ENCODE measurements around the gene C1R.
"Not testable (repeated sequence)": the region's sequence is repeated elsewhere in the genome, so short reads cannot be mapped to it uniquely, and the experiment has no call there.

Gene C1R

GRCh38 chr12:7060353-7060954, 31.8 kb downstream of the C1R start, which contains the start of gene C1S:
C1S (plus strand) TSS chr12:7060718; CDS start chr12:7061913, 1,195 bp downstream.
- H3K27me3 ChIP-seq (ENCODE audit: insufficient read depth, insufficient read length) = no peaks in the 10 kb centered on the region
- no peak within 1 kb of the TSS for H3K4me3 ChIP-seq (ENCODE audit: insufficient read length, low read depth)
- peak within 1 kb of the TSS; percentile 5 for H3K9ac ChIP-seq (ENCODE audit: insufficient read length, low read depth)
- no peak for TF ChIP-seq ZNF274 (IDR thresholded peaks at IDR 0.05; ENCODE audit: low read depth, low read length)
- DNase-seq (ENCODE audit: low read depth, low spot score) = peak; percentile 94
- no peaks in the 10 kb centered on the region for H3K36me3 ChIP-seq (ENCODE audit: insufficient read depth, insufficient read length, low read length)
- peaks cover 8% of the 10 kb centered on the region for H3K4me1 ChIP-seq (ENCODE audit: insufficient read depth, insufficient read length)
- H3K9me3 ChIP-seq (ENCODE audit: insufficient read depth, low read length) = no peaks in the 10 kb centered on the region

- H3K4me3 ChIP-seq (ENCODE audit: insufficient read length, low read depth) = no peak overlapping the region
- no peak overlapping the region for H3K9ac ChIP-seq (ENCODE audit: insufficient read length, low read depth)
- peaks cover 8% of the 10 kb centered on the region for H3K4me1 ChIP-seq (ENCODE audit: insufficient read depth, insufficient read length)
- H3K36me3 ChIP-seq (ENCODE audit: insufficient read depth, insufficient read length, low read length) = no peaks in the 10 kb centered on the region
- no peaks in the 10 kb centered on the region for H3K27me3 ChIP-seq (ENCODE audit: insufficient read depth, insufficient read length)
- DNase-seq (ENCODE audit: low read depth, low spot score) = no peak
- TF ChIP-seq YY1 (IDR thresholded peaks at IDR 0.05; ENCODE audit: insufficient read depth, insufficient read length) (no peak), SUZ12 (IDR thresholded peaks at IDR 0.05; ENCODE audit: extremely low read depth, insufficient read depth, insufficient read length) (no peak), ZNF274 (IDR thresholded peaks at IDR 0.05; ENCODE audit: low read depth, low read length) (no peak)
- no peaks in the 10 kb centered on the region for H3K9me3 ChIP-seq (ENCODE audit: insufficient read depth, low read length)
Observed at GRCh38 chr12:7059780-7060179, 32.5 kb downstream of the C1R start.

DNA sequence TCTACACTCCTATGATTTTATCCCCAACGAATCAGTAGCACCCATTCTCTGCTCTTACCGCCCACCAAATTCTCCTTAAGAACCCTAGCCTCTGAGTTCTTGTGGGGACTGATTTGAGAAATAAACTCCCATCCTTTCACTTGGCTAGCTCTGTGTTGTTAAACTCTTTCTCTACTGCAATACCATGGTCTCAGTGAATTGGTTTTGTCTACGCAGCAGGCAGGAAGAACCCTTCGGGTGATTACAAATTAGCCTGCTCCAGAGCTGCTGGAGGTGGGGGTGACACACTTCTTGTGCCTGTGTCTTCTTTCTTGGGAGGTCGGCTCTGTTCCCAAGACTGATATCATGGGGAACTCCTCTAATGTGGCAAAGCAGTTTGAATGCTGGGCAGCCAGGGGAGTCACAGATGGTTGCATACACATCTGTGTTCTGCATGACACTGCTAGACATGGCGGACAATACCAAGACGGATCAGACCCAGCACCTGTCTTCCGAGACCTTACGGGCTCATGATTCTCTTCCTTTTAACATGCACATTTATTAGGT, 33.3 kb downstream of the C1R start:
- Histone ChIP-seq H3K27me3 (ENCODE audit: insufficient read depth, insufficient read length) (no peaks in the 10 kb centered on the region), H3K9ac (ENCODE audit: insufficient read length, low read depth) (no peak overlapping the region), H3K4me3 (ENCODE audit: insufficient read length, low read depth) (no peak overlapping the region), H3K9me3 (ENCODE audit: insufficient read depth, low read length) (no peaks in the 10 kb centered on the region), H3K4me1 (ENCODE audit: insufficient read depth, insufficient read length) (peaks cover 8% of the 10 kb centered on the region), H3K36me3 (ENCODE audit: insufficient read depth, insufficient read length, low read length) (no peaks in the 10 kb centered on the region)
- no peak for DNase-seq (ENCODE audit: low read depth, low spot score)
- TF ChIP-seq YY1 (IDR thresholded peaks at IDR 0.05; ENCODE audit: insufficient read depth, insufficient read length) (no peak), SUZ12 (IDR thresholded peaks at IDR 0.05; ENCODE audit: extremely low read depth, insufficient read depth, insufficient read length) (no peak), ZNF274 (IDR thresholded peaks at IDR 0.05; ENCODE audit: low read depth, low read length) (no peak)

- no peaks in the 10 kb centered on the region for H3K36me3 ChIP-seq (ENCODE audit: insufficient read depth, insufficient read length, low read length)
Observed at GRCh38 chr12:7058163-7058845, 33.9 kb downstream of the C1R start.

GRCh38 chr12:7055736-7056135, 36.5 kb downstream of the C1R start:
- H3K4me3 ChIP-seq (ENCODE audit: insufficient read length, low read depth); DNase-seq (ENCODE audit: low read depth, low spot score); H3K4me1 ChIP-seq (ENCODE audit: insufficient read depth, insufficient read length); H3K9ac ChIP-seq (ENCODE audit: insufficient read length, low read depth); H3K27me3 ChIP-seq (ENCODE audit: insufficient read depth, insufficient read length); H3K9me3 ChIP-seq (ENCODE audit: insufficient read depth, low read length); H3K36me3 ChIP-seq (ENCODE audit: insufficient read depth, insufficient read length, low read length): not testable (repeated sequence)

More at GRCh38 chr12:7058163-7058845, 33.9 kb downstream of the C1R start:
- H3K4me1 ChIP-seq (ENCODE audit: insufficient read depth, insufficient read length) = peaks cover 8% of the 10 kb centered on the region
- no peaks in the 10 kb centered on the region for H3K27me3 ChIP-seq (ENCODE audit: insufficient read depth, insufficient read length)
- no peak overlapping the region for H3K4me3 ChIP-seq (ENCODE audit: insufficient read length, low read depth)
- no peak for TF ChIP-seq ZNF274 (IDR thresholded peaks at IDR 0.05; ENCODE audit: low read depth, low read length)
- TF ChIP-seq SUZ12 (IDR thresholded peaks at IDR 0.05; ENCODE audit: extremely low read depth, insufficient read depth, insufficient read length) = no peak
- TF ChIP-seq YY1 (IDR thresholded peaks at IDR 0.05; ENCODE audit: insufficient read depth, insufficient read length) = no peak
- H3K9ac ChIP-seq (ENCODE audit: insufficient read length, low read depth) = no peak overlapping the region
- no peaks in the 10 kb centered on the region for H3K9me3 ChIP-seq (ENCODE audit: insufficient read depth, low read length)
- no peak for DNase-seq (ENCODE audit: low read depth, low spot score)

GRCh38 chr12:7054925-7055324, 37.3 kb downstream of the C1R start:
- Histone ChIP-seq H3K4me3 (ENCODE audit: insufficient read length, low read depth) (no peak overlapping the region), H3K4me1 (ENCODE audit: insufficient read depth, insufficient read length) (no peaks in the 10 kb centered on the region), H3K9me3 (ENCODE audit: insufficient read depth, low read length) (peaks cover 7% of the 10 kb centered on the region), H3K36me3 (ENCODE audit: insufficient read depth, insufficient read length, low read length) (no peaks in the 10 kb centered on the region), H3K27me3 (ENCODE audit: insufficient read depth, insufficient read length) (no peaks in the 10 kb centered on the region), H3K9ac (ENCODE audit: insufficient read length, low read depth) (no peak overlapping the region)
- DNase-seq (ENCODE audit: low read depth, low spot score) = no peak
- TF ChIP-seq ZNF274 (IDR thresholded peaks at IDR 0.05; ENCODE audit: low read depth, low read length) (no peak), SUZ12 (IDR thresholded peaks at IDR 0.05; ENCODE audit: extremely low read depth, insufficient read depth, insufficient read length) (no peak), YY1 (IDR thresholded peaks at IDR 0.05; ENCODE audit: insufficient read depth, insufficient read length) (no peak)

DNA sequence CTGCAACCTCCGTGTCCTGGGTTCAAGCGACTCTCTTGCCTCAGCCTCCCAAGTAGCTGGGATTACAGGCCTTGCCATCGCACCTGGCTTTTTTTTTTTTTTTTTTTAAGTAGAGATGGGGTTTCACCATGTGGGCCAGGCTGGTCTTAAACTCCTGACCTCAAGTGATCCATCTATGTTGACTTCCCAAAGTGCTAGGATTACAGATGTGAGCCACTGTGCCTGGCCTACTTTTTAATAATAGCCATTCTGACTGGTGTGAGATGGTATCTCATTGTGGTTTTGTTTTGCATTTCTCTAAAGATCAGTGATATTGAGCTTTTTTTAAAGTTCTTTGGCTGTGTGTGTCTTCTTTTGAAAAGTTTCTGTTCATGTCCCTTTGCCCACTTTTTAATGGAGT, 42.3 kb downstream of the C1R start:
- H3K4me1 ChIP-seq (ENCODE audit: insufficient read depth, insufficient read length); H3K9me3 ChIP-seq (ENCODE audit: insufficient read depth, low read length); H3K4me3 ChIP-seq (ENCODE audit: insufficient read length, low read depth); H3K9ac ChIP-seq (ENCODE audit: insufficient read length, low read depth); H3K36me3 ChIP-seq (ENCODE audit: insufficient read depth, insufficient read length, low read length); DNase-seq (ENCODE audit: low read depth, low spot score); H3K27me3 ChIP-seq (ENCODE audit: insufficient read depth, insufficient read length): not testable (repeated sequence)

GRCh38 chr12:7049445-7049951, 42.7 kb downstream of the C1R start:
- H3K27me3 ChIP-seq (ENCODE audit: insufficient read depth, insufficient read length); H3K4me1 ChIP-seq (ENCODE audit: insufficient read depth, insufficient read length); H3K9ac ChIP-seq (ENCODE audit: insufficient read length, low read depth); H3K4me3 ChIP-seq (ENCODE audit: insufficient read length, low read depth); H3K36me3 ChIP-seq (ENCODE audit: insufficient read depth, insufficient read length, low read length); DNase-seq (ENCODE audit: low read depth, low spot score); H3K9me3 ChIP-seq (ENCODE audit: insufficient read depth, low read length): not testable (repeated sequence)

Measured in NT2/D1 (cell line).